Esophagus muscularis mucosa (tissue), 3 donors: Measurements from ENCODE around the gene SHLD2.
"Not testable (repeated sequence)": the region's sequence is repeated elsewhere in the genome, so short reads cannot be mapped to it uniquely, and the experiment has no call there.

Source experiments
- POLR2AphosphoS5 ChIP-seq, 2 donors: sonication (generic); formaldehyde crosslinking; IDR thresholded peaks; one replicate each; pipeline ENCODE4 v1.6.1; 2017; ENCODE audit warnings: antibody characterized with exemption in 2 of 2
- TF ChIP-seq, protein P1 (sequence below), 3 experiments: fragments of 200-600 bp in 2 of 3; fragments of 450-650 bp in 1 of 3; sonication (generic) in 2 of 3; IDR thresholded peaks; one replicate each; pipeline ENCODE4 v1.5.1; 2017 to 2019; ENCODE audit warnings: antibody characterized with exemption in 3 of 3, mild to moderate bottlenecking in 2 of 3, moderate library complexity in 1 of 3

DNA sequence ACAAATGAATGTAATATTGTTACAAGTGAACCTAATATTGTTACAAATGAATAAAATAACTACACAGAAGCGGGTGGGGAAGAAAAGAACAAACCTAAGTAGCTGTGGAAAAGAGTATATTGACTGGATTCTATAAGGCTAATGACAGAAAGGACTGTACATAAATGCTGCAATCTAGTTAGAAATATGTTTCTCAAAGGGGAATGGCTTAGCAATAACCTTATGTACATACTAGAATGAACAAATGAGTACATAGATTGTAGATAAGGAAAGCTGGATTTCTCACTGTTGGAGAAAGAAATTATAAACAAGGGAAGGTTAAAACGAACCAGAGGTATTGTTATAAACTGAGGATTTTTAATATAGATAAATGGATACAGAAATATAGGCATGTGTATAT lies 68.4 kb downstream of the SHLD2 start:
- TF ChIP-seq, protein P1, sequence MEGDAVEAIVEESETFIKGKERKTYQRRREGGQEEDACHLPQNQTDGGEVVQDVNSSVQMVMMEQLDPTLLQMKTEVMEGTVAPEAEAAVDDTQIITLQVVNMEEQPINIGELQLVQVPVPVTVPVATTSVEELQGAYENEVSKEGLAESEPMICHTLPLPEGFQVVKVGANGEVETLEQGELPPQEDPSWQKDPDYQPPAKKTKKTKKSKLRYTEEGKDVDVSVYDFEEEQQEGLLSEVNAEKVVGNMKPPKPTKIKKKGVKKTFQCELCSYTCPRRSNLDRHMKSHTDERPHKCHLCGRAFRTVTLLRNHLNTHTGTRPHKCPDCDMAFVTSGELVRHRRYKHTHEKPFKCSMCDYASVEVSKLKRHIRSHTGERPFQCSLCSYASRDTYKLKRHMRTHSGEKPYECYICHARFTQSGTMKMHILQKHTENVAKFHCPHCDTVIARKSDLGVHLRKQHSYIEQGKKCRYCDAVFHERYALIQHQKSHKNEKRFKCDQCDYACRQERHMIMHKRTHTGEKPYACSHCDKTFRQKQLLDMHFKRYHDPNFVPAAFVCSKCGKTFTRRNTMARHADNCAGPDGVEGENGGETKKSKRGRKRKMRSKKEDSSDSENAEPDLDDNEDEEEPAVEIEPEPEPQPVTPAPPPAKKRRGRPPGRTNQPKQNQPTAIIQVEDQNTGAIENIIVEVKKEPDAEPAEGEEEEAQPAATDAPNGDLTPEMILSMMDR (IDR thresholded peaks at IDR 0.05) = not testable (repeated sequence)
- TF ChIP-seq POLR2AphosphoS5 (IDR thresholded peaks at IDR 0.05) = not testable (repeated sequence)
